SK-N-MC (cell line): ENCODE results near the gene SHB.
"Not testable (repeated sequence)": the region's sequence is repeated elsewhere in the genome, so short reads cannot be mapped to it uniquely, and the experiment has no call there.

Experiments
- DNase-seq: peaks from one replicate; pipeline ENCODE4 v3.0.0-alpha.2; 2011; ENCODE audit warnings: low read depth, low spot score
- H3K27ac ChIP-seq: fragments of 200-600 bp; sonication (generic); 2 replicates; pipeline ENCODE4 v1.5.1; 2016; ENCODE audit warnings: mixed run types
- H3K36me3 ChIP-seq: fragments of 200-600 bp; sonication (generic); 2 replicates; pipeline ENCODE4 v1.6.1; 2017; ENCODE audit warnings: antibody characterized with exemption, low read length, mixed read lengths; ENCODE audit not compliant: insufficient read depth
- H3K4me3 ChIP-seq: fragments of 200-600 bp; sonication (generic); 2 replicates; pipeline ENCODE4 v1.5.1; 2016
- H3K9ac ChIP-seq: fragments of 200-600 bp; sonication (generic); 2 replicates; pipeline ENCODE4 v1.8.0; 2017; ENCODE audit warnings: mixed run types, mixed read lengths; ENCODE audit not compliant: insufficient read length
- H3K9me3 ChIP-seq: fragments of 200-600 bp; sonication (generic); 2 replicates; pipeline ENCODE4 v1.6.1; 2017; ENCODE audit warnings: low read depth, mild to moderate bottlenecking, antibody characterized with exemption, low read length, moderate library complexity, mixed read lengths
- EZH2 ChIP-seq: fragments of 200-600 bp; sonication (generic); IDR thresholded peaks from one replicate; pipeline ENCODE4 v1.6.1; 2017; ENCODE audit warnings: antibody characterized with exemption
- FOXP2 ChIP-seq: optimal IDR thresholded peaks from 2 replicates; pipeline ENCODE3; 2011; ENCODE audit warnings: mild to moderate bottlenecking, moderate library complexity; ENCODE audit not compliant: insufficient read depth; ENCODE audit errors: extremely low read length, control extremely low read depth
- POLR2AphosphoS5 ChIP-seq: IDR thresholded peaks from 2 replicates; pipeline ENCODE4 v1.6.1; 2012; ENCODE audit warnings: mild to moderate bottlenecking, low read depth, low read length, borderline replicate concordance

The SHB gene

DNA sequence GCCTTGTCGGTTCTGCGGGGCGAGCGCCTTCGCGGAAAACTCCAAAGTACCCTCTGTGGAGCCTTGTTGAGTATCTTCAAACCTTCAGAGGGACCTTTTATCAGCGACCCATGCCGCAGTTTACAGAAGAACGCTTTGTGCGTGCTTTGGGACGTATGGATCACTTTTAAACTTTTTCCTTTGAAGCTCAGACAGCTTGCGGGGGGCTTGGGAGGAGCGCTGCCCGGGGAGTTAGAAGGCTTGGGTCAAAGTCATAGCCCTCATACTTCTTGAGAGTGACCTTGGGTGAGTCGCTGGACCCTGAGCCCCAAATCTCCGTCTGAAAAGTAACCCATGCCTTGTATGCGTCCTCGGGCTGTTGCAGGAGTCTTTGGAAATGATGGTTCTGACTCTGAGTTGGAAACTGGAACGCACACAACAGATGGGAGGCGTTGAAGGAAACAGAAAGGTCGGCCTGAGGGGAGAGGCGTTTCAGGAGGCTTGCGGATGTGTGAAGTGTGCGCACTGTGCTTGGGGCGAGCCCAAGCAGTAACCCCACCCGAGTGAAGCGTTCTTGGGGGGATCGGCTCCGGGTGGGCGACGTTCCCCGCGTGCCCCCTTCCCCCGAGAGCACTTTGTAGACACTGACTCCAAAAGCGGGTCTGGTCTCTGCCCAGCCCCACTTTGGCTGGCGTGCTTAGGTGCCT is 164.4 kb downstream of the SHB start:
- peak overlapping the region; percentile 78 for H3K9ac ChIP-seq
- TF ChIP-seq FOXP2, result no peak
- no peak for TF ChIP-seq EZH2
- no peak for TF ChIP-seq POLR2AphosphoS5
- DNase-seq, result no peak
- no peaks in the 10 kb centered on the region for H3K36me3 ChIP-seq
- H3K9me3 ChIP-seq, result no peaks in the 10 kb centered on the region
- H3K27ac ChIP-seq, result no peak overlapping the region
- H3K4me3 ChIP-seq, result peak overlapping the region; percentile 99

DNA sequence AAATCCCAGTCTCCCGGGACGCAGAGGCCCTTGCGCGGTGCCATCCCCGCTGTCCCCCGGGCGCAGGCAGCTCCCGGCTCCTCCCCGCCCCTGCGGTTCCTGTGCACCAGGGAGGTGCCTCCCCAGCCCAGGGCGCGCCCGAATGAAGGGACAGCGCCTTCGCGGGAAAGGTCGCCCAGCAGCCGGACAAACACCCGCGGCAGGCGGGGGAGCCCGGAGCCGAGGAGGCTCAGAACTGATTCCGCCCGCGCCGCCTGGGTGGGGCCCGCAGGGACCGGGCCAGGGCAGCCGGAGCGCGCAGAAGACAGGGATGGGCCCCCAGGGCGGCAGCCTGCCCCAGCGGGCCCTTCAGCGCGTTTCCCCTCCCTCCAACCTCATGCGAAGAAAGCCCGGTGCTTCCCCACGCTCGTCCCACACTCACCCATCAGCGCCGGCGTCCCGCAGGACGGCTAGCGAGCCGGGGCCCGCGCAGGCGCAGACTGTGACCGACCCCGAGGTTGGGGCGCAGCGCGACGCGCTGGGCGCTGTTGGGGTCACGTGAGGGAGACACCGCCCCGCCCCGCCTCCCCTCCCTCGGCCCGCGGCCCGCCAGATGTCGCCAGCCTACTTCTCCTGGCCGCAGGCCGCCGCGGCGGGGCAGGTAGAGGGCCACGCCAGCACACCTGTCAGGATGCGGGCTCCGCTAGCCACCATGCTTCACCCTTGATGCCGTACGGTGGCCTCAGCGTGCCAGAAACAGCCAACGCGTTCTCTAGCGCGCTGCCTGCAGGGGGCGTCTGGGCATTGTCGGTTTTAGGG is 165.2 kb downstream of the SHB start, which contains the start of gene SLC25A51:
SLC25A51 (minus strand) TSS at position 481 of the 798 bp plus-strand sequence. CDS start 15,577 bp downstream, outside the sequence.
- H3K27ac ChIP-seq, result no peak within 1 kb of the TSS
- peak; percentile 87 for TF ChIP-seq POLR2AphosphoS5
- TF ChIP-seq EZH2, result no peak
- TF ChIP-seq FOXP2, result no peak
- peak; percentile 50 for DNase-seq
- H3K9ac ChIP-seq, result peak within 1 kb of the TSS; percentile 78
- peaks cover 6% of the 10 kb centered on the region for H3K36me3 ChIP-seq
- H3K4me3 ChIP-seq, result peak within 1 kb of the TSS; percentile 99
- H3K9me3 ChIP-seq, result no peaks in the 10 kb centered on the region

DNA sequence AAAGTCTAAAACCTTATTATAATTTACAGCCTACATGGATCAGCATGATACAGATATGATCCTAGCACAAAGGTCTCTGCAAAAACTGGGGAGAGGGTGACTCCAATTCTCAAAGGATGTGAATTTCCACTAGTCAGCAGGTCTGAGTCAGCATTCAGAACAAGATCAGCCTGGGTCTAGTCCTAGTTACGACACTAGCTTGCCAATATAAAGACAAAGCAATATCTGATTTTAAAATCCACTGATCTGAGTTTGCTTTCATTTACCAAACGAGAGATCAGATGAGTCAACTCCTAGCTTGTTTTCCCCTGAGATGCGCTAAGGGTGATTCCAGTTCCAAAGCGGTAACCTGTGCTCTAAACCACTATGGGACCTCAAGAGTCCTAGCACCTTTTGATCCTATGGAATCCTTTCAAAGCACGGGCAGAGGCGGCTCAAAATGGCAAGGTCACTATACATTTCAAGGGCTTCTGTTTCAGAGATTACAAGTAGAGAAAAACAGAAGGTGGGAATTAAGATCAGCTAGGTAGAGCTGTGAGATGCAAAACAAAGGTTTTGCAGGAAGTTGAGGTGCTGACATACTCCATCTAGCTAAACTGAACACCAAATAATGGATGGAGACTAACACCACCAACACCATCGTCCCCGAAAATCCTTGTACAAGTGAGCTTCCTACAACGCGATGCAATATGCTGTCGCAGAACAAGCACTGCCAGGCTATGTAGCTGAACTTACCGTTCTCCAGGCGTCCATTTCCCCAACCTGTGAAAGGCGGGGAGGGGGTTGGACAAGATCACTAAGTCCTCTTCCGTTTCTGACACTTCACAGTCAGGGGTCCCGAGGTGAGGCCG is 166.0 kb downstream of the SHB start:
- TF ChIP-seq POLR2AphosphoS5 (no peak), FOXP2 (no peak), EZH2 (no peak)

DNA sequence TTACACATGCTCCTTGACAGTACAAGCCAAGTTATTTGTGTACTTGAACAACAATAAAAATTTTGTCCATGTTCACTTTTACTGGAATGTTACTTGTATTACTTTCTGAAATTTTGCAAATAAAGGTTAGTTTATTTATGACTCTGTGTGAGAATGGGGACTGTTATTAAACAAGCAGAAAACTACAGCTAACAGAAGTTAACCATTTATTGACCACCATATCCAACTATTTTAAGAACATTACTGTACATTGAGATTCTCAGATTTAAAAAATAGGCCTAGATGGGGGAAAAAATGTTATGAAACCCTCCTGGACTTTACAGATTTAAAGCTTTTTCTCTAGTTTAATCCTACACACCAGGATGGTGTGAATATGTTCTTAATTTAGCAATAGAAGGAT is 166.9 kb downstream of the SHB start:
- Histone ChIP-seq H3K36me3 (peaks cover 12% of the 10 kb centered on the region), H3K27ac (no peak overlapping the region), H3K4me3 (peak overlapping the region; percentile 99), H3K9me3 (no peaks in the 10 kb centered on the region), H3K9ac (peak overlapping the region; percentile 78)
- DNase-seq, result no peak
- no peak for TF ChIP-seq POLR2AphosphoS5
- TF ChIP-seq FOXP2, result no peak
- TF ChIP-seq EZH2, result no peak

More for the DNA sequence above, 166.0 kb downstream of the SHB start:
- peak overlapping the region; percentile 99 for H3K4me3 ChIP-seq
- H3K27ac ChIP-seq, result no peak overlapping the region
- H3K9me3 ChIP-seq, result no peaks in the 10 kb centered on the region
- peak overlapping the region; percentile 78 for H3K9ac ChIP-seq
- no peak for DNase-seq
- H3K36me3 ChIP-seq, result peaks cover 8% of the 10 kb centered on the region

DNA sequence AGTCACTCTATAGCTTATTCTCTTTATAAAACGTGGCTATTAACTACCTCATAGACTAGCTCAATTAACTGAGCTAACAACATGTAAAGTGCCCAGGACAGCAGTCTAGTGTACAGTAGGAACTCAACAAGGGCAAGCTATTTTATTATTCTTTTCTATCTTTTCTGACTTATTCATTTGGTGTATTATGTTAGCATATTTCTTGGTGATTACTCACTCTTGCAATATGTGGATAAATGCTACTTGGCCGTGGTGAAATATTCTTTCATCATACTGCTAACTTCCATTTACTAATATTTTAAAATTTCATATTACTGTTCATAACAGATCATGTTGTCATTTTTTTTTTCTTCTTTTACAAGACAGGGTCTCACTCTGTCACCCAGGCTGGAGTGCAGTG is 170.0 kb downstream of the SHB start:
- no peak for TF ChIP-seq POLR2AphosphoS5
- no peak for TF ChIP-seq FOXP2
- no peak for TF ChIP-seq EZH2
- DNase-seq, result no peak
- Histone ChIP-seq H3K36me3 (peaks cover 28% of the 10 kb centered on the region), H3K9ac (no peak overlapping the region), H3K27ac (no peak overlapping the region), H3K4me3 (no peak overlapping the region), H3K9me3 (no peaks in the 10 kb centered on the region)

DNA sequence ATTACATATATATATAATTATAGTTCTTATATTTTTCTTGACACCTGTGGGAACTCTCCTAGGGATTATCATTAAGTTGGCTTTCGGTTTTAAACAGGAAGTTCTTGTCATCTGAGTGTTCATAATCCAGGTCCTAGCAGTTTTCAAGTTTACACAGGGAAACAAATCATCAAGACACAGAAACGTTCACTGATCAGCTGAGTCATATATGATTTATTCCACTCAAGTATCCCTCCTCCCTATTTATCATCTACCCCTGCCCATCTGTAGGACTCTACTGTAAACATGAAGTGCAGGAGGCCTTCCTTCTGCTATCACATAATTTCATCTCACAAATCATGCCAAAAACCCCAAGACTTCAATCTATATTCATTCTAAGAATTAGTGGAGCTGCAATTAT is 171.4 kb downstream of the SHB start:
- peaks cover 32% of the 10 kb centered on the region for H3K36me3 ChIP-seq
- H3K9ac ChIP-seq, result no peak overlapping the region
- TF ChIP-seq EZH2 (no peak), POLR2AphosphoS5 (no peak), FOXP2 (no peak)
- no peaks in the 10 kb centered on the region for H3K9me3 ChIP-seq
- DNase-seq, result no peak
- H3K27ac ChIP-seq, result no peak overlapping the region
- H3K4me3 ChIP-seq, result no peak overlapping the region

DNA sequence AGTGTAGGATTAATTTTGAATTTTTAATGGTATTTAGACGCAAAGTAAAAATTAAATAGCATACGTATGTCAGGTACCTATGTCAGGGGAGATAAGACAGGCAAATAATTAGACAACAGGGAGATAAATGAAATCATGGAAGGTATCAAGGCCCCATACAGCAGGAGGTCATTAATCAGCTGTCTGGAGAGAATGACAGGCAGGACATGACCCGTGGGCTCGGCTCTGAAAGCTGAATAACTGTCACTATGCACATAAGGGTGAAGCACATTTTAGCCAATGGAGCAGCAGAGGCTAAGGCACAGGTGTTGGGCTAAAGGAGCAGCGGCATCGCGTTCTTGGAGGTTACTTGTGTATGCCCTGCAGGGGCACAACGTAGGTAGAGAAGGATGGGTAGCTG is 177.0 kb downstream of the SHB start:
- no peak overlapping the region for H3K4me3 ChIP-seq
- H3K36me3 ChIP-seq, result peaks cover 25% of the 10 kb centered on the region; the same call in 1 of the 2 replicates
- no peaks in the 10 kb centered on the region for H3K9me3 ChIP-seq
- no peak overlapping the region for H3K27ac ChIP-seq
- TF ChIP-seq EZH2 (no peak), FOXP2 (no peak), POLR2AphosphoS5 (no peak)
- H3K9ac ChIP-seq, result no peak overlapping the region
- no peak for DNase-seq

DNA sequence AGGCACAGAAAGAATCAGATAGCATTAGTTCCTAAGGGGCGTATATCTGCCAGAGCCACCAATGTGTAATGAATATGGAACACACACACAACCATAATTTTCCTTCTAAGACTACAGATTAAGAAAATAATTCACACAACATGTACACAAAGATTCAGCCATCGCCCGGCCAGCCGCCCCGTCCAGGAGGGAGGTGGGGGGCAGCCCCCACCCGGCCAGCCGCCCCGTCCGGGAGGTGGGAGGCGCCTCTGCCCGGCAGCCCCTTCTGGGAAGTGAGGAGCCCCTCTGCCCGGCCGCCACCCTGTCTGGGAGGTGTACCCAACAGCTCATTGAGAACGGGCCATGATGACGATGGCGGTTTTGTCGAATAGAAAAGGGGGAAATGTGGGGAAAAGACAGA is 178.0 kb downstream of the SHB start:
- H3K4me3 ChIP-seq, H3K27ac ChIP-seq, H3K9me3 ChIP-seq, DNase-seq, H3K9ac ChIP-seq: not testable (repeated sequence)
- peaks cover 22% of the 10 kb centered on the region; the same call in 1 of the 2 replicates for H3K36me3 ChIP-seq
